GM12872 (cell line): Measurements from ENCODE around the gene PLCB3.

ENCODE experiments used
- TF ChIP-seq, protein P1 (sequence below): IDR thresholded peaks from 3 replicates; pipeline ENCODE4 v1.5.1; 2011; ENCODE audit warnings: low read depth, mild to moderate bottlenecking, low read length, moderate library complexity; ENCODE audit not compliant: insufficient read depth

The PLCB3 gene

DNA sequence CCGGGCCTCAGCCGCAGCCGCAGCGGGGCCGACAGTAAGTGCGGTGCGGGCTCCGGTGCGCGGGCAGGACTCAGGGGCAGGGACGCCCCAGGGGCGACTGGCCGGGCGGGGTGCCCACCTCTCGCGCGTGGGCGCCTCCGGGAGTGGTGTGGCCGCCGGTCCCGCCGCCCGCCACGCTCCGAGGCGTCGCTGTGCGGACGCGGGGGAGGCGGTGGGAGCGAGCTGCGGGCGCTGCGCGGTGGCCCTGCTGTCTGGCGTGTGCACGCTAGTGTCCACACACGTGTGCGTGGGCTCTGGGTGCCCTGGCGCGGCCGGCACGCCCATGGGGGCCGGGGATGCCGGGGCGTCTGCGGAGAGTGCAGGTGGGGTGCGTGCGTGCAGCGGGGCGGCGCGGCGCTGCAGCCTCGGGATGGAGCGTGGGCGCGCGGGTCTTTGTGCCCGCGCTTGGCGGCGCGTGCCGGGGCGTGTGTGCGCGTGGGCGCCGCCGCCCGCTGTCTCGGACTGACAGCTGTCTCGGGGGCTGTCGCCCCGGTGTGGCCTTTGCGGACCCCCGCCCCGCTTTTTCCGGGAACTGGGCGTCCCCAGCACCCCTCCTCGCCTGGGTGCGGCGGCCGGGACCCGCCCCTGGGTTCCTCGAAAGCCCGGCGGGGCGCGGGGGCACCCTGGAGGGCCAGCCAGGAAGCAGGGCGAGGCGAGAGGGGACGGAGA is 40.6 kb downstream of the PLCB3 start:
- TF ChIP-seq, protein P1, sequence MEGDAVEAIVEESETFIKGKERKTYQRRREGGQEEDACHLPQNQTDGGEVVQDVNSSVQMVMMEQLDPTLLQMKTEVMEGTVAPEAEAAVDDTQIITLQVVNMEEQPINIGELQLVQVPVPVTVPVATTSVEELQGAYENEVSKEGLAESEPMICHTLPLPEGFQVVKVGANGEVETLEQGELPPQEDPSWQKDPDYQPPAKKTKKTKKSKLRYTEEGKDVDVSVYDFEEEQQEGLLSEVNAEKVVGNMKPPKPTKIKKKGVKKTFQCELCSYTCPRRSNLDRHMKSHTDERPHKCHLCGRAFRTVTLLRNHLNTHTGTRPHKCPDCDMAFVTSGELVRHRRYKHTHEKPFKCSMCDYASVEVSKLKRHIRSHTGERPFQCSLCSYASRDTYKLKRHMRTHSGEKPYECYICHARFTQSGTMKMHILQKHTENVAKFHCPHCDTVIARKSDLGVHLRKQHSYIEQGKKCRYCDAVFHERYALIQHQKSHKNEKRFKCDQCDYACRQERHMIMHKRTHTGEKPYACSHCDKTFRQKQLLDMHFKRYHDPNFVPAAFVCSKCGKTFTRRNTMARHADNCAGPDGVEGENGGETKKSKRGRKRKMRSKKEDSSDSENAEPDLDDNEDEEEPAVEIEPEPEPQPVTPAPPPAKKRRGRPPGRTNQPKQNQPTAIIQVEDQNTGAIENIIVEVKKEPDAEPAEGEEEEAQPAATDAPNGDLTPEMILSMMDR, result no peak

DNA sequence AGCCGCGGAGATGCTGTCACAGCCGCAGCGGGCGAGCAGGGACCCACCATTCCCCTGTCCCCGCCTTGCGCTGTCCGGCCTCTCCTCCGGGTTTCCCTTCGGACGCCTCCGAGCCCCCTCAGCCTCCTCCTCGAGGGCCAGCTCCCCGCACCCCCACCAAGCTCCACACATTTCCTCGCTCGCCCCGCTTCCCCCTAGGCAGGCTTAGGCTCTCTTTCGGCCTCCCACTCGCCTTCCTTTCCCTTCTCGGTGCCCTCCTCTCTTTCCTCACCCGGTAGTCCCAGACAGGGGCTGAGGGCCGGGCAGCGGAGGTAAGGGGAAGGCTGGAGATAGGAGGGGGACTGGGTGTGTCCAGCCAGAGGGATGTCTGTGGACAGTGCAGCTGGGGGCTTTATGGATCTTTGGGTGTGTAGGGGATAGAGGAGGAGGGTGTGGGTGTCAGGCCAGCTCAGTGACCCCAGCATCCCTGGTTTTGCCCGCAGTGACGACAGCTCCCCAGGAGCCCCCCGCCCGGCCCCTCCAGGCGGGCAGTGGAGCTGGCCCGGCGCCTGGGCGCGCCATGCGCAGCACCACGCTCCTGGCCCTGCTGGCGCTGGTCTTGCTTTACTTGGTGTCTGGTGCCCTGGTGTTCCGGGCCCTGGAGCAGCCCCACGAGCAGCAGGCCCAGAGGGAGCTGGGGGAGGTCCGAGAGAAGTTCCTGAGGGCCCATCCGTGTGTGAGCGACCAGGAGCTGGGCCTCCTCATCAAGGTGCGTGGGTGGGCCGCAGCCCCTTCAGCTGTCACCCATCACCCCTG is 41.3 kb downstream of the PLCB3 start:
- TF ChIP-seq, protein P1, result no peak

DNA sequence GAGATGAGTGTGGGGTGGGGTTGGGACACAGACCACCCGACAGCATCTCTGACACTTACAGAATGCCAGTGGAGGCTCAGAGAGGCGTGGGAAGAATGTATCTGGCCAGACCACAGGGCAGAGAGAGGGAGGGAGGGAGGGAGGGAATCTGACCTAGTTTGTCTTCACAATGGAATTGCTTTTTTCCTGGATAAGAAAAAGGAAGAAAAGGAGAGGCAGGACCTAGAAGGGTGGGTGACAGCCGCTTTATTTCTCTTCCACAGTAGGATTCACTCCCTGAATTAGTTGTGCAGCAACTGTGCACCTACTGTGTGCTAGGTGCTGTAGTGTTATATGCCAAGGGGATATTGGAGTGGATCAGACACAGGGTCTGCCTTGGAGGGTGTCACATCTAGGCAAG is 43.4 kb downstream of the PLCB3 start:
- TF ChIP-seq, protein P1, result no peak

DNA sequence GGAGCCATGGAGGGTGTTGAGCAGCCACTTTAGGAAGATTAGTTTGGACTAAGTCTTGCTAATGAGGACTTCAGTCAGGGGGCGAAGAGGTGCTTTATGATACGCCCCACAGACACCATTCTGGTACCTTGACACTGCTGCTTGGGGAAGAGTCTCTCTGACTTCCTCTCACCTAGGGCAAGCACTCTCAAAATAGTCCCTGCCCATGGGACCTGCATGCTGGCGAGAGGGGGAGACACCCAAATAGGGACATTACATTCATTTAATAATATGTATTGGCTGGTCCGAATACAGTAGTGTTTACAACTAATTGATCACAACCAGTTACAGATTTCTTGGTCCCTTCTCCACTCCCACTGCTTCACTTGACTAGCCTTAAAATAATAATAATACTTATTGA is 44.4 kb downstream of the PLCB3 start:
- TF ChIP-seq, protein P1, result no peak

DNA sequence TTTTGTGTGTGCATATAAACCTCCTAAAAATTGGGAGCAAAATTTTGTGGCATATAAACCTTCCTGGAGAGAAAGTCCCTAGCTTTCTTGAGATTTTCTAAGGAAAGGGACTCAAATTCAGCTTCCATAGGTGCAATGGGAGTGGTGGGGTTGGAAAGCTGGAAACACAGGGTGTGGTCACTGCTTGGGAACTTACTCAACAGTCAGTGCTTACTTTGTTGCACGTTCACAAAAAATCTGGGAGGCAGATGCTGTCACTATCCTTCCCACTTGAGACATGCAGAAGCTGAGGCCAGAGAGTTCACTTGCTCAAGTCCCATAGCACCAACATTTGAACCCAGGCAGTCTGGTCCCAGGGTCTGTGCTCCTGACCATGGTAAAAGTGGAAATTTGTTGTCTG is 44.9 kb downstream of the PLCB3 start:
- TF ChIP-seq, protein P1, result no peak

DNA sequence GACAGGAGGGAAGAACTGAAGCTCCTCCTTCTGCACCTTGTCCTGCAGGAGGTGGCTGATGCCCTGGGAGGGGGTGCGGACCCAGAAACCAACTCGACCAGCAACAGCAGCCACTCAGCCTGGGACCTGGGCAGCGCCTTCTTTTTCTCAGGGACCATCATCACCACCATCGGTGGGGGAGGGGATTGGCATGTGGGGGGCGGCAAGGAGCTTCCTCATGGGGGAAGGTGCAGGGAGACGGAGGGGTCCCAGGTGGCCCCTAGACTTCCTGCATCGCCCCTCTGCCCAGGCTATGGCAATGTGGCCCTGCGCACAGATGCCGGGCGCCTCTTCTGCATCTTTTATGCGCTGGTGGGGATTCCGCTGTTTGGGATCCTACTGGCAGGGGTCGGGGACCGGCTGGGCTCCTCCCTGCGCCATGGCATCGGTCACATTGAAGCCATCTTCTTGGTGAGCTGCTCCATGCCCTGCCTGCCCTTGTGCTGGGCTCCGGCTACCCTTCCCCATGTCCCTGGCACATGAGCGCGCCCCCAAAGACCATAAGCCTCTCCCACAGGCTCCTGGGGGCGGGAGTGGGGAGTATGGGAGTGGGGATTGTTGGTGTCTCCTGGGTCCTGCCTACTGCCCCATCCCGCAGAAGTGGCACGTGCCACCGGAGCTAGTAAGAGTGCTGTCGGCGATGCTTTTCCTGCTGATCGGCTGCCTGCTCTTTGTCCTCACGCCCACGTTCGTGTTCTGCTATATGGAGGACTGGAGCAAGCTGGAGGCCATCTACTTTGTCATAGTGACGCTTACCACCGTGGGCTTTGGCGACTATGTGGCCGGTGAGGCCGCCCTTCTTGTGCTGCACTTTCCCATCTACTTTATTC is 45.7 kb downstream of the PLCB3 start:
- TF ChIP-seq, protein P1, result no peak
